SU-DHL-6 (cell line): Measurements from ENCODE around the gene UNK.

Experiments used
- CTCF ChIP-seq: fragments of 200-600 bp; sonication (generic); IDR thresholded peaks from one replicate; pipeline ENCODE4 v1.5.1; 2017; ENCODE audit warnings: antibody characterized with exemption, mild to moderate bottlenecking, low read length, moderate library complexity; ENCODE audit not compliant: insufficient read depth, poor library complexity, severe bottlenecking
- EZH2phosphoT487 ChIP-seq: fragments of 200-600 bp; sonication (generic), shearing (Covaris generic); conservative IDR thresholded peaks from 2 replicates; pipeline ENCODE4 v1.6.1; 2018; ENCODE audit warnings: mild to moderate bottlenecking, antibody characterized with exemption, low read length, moderate library complexity, mixed read lengths

DNA sequence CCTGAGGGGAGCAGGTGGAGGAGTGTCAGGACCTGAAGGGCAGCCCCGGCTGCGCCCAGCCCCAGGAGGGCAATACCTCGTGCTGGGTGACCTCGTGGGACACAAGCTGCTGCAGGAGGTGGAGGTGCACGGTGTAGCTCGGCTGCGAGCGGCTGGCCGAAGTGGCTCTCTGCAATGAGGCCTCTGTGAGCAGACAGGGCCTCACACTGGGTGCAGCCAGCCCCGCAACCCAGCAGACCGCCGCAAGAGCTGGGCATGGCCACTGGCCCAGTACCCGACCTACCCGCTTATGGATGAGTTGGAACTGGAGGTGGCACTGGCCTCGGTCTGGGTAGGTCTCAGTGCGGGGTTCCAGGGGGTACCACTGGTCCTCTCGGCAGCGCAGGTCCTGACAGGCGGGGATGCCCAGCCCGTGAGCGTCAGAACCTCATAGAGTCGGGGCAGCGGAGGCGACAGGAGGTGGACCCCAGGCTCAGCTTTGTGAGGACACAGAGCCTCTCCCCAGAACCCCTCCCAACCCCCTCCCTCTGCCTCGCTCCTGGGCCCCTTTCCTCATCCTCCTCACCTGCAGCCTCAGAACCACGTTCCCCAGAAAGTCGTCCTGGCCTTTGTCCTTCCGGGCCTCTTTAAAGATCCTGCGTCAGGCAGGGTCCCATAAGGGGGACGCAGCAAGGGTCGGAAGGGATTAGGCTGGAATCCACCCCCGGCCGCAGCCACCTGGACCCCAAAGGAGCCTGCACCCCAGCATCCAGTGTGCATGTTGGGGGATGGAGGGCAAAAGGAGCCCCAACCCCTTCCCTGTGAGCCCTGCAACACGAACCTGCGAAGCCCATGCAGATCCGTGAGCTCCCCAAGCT lies 55.6 kb downstream of the UNK start:
- TF ChIP-seq CTCF (no peak), EZH2phosphoT487 (no peak)
